ENCODE measurements around the gene GABBR2.

DNA sequence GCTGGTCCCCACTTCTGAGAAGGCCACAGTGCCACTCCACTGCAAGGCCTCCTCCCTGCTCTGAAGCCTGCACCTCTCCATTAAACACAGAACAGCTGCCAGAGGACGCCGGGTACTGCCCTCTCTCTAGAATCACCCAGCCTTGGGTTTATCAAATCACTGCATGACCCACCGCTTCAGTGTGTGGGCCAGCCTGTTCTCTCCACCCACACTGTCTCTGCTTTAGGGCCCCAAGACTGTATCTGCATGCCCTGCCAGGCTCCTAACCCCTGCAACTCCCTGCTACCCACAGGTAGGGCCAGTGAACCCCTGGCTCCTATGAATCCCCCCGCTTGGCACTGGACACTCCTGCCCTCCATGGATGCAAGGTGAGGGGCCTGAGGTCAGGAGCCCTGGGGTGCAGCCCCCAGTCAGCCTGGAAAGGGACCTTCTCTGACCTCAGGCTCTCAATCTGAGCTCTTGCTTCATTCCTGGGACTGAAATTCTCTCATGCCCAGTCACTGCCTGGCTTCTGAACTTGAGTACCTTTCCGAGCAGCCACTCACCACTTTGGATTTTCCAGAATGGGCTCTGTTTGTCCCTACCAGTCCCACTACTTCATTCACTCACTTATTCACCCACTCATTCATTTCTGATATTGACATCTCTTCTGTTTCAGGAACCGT lies 206.3 kb downstream of the GABBR2 start:
- TF ChIP-seq EZH2 (optimal IDR thresholded peaks at IDR 0.05; ENCODE audit: low read depth, low read length) (no peak), EZH2phosphoT487 (IDR thresholded peaks at IDR 0.05; ENCODE audit: low read length) (no peak)
- TF ChIP-seq, protein P1, sequence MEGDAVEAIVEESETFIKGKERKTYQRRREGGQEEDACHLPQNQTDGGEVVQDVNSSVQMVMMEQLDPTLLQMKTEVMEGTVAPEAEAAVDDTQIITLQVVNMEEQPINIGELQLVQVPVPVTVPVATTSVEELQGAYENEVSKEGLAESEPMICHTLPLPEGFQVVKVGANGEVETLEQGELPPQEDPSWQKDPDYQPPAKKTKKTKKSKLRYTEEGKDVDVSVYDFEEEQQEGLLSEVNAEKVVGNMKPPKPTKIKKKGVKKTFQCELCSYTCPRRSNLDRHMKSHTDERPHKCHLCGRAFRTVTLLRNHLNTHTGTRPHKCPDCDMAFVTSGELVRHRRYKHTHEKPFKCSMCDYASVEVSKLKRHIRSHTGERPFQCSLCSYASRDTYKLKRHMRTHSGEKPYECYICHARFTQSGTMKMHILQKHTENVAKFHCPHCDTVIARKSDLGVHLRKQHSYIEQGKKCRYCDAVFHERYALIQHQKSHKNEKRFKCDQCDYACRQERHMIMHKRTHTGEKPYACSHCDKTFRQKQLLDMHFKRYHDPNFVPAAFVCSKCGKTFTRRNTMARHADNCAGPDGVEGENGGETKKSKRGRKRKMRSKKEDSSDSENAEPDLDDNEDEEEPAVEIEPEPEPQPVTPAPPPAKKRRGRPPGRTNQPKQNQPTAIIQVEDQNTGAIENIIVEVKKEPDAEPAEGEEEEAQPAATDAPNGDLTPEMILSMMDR (IDR thresholded peaks at IDR 0.05; ENCODE audit: low read length) = no peak

All from MM.1S (cell line).